Immature natural killer cell (primary cell): Measurements from ENCODE around the gene BOLL. TPM values are rescaled to one million over a fixed set of nuclear protein-coding genes. Genes with fewer than 3 reads are reported as not detected.
"Not testable (repeated sequence)": the region's sequence is repeated elsewhere in the genome, so short reads cannot be mapped to it uniquely, and the experiment has no call there.

Experiments
- DNase-seq, 3 donors: peaks; one replicate each; pipeline ENCODE4 v3.0.0; 2022; ENCODE audit warnings: mixed read lengths in 1 of 3
- H3K27ac Mint-ChIP-seq, 6 donors: one replicate each; pipeline ENCODE4 v1.8.0; 2020; ENCODE audit warnings: mixed read lengths in 6 of 6, mild to moderate bottlenecking in 5 of 6, inconsistent platforms in 4 of 6, moderate library complexity in 3 of 6
- H3K27me3 Mint-ChIP-seq, 3 donors: one replicate each; pipeline ENCODE4 v1.8.0; 2020 to 2021; ENCODE audit warnings: low read depth in 3 of 3, mild to moderate bottlenecking in 3 of 3, mixed read lengths in 3 of 3, moderate library complexity in 3 of 3, inconsistent platforms in 1 of 3
- H3K36me3 Mint-ChIP-seq, 3 donors: one replicate each; pipeline ENCODE4 v1.8.0; 2020; ENCODE audit warnings: mixed read lengths in 3 of 3, inconsistent platforms in 2 of 3, mild to moderate bottlenecking in 2 of 3
- H3K4me1 Mint-ChIP-seq, 2 donors: one replicate each; pipeline ENCODE4 v1.8.0; 2020; ENCODE audit warnings: inconsistent platforms in 2 of 2, mild to moderate bottlenecking in 2 of 2, mixed read lengths in 2 of 2, moderate library complexity in 1 of 2
- H3K4me3 Mint-ChIP-seq, 5 donors: one replicate each; pipeline ENCODE4 v1.8.0; 2020; ENCODE audit warnings: mild to moderate bottlenecking in 5 of 5, mixed read lengths in 5 of 5, inconsistent platforms in 3 of 5, moderate library complexity in 3 of 5
- H3K9me3 Mint-ChIP-seq, 6 donors: one replicate each; pipeline ENCODE4 v1.8.0; 2020; ENCODE audit warnings: mild to moderate bottlenecking in 6 of 6, mixed read lengths in 6 of 6, inconsistent platforms in 4 of 6, moderate library complexity in 3 of 6
- polyA plus RNA-seq, 3 donors: library from polyadenylated mRNA; unstranded; fragments of 300-500 nt; fragmentation: Illumina TruSeq; gene quantifications; one replicate each; pipeline ENCODE4 v1.2.3, GENCODE V29; 2021

Gene BOLL
- polyA plus RNA-seq, 3 donors from 2014 or later: 0.08 TPM; not detected in 2

DNA sequence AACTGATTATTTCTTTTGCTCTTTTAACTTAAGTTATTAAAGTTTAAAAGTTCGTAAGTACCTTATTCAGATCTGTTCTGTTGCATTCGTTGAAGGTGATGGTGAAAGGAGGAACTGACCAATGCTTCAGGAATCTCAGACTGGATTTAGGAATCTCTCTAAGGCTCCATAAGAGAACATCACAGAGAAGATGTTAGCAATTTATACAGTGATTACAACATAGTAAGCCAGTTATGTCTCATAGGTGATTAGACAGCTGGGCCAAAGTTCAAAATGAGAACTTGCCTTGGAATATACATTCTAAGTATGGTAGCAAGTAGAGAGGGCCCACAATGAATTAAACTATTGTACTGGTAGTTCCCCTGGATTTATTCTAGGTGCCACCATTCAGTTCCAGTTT is 76.8 kb downstream of the BOLL start:
- Mint-ChIP-seq H3K9me3 (no peaks in the 10 kb centered on the region), H3K4me3 (peak overlapping the region in 1 of 5 donors; percentile 65), H3K4me1 (peaks cover 41 to 59% of the 10 kb centered on the region in 2 donors), H3K27ac (no peak overlapping the region), H3K36me3 (peaks cover 0 to 4% (median 0%) of the 10 kb centered on the region in 3 donors), H3K27me3 (peaks cover 3 to 13% (median 10%) of the 10 kb centered on the region in 3 donors)
- no peak for DNase-seq

DNA sequence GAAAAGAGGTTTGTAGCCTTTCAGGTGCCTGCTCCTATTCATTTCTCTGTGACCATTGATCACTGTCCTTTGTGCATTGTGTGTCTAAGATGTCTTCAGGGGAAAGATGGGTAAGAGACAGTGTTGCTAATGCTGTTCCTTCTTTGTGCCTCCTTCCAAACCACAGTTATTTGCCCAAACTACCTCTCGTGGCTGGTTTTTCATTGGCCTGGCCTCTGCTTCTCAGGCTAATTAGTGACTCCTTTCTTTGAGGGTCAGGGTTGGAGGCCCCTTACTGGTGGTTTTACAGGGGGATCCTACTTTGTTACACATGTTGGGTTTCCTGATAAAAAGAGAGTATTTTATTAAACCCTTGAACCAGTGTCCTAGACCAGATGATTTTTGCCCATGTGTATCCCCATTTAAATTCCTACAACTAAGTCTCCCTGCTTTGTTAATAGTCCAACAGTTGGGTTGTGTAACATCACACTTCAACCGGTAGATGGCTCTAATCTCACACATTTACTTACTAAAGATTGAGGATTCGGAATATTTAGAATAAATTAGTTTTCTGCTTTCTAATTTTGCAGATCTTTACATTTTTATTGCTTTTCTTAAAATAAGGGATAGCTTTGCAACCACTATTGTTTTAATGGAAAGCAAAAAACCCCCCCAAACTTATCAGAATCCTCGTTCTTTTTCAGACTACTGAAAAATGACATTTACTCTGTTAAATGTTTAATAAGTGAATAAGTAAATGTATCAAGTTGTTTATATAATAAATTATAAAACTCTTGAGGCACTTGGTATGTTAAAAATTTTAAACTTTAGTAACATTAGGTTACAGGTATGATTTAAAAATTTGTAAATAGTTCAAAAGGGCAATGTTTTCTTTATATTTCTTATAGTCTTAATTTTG is 77.6 kb downstream of the BOLL start:
- Mint-ChIP-seq H3K4me3 (peak overlapping the region; percentile 39 to 87 (median 83)), H3K36me3 (peaks cover 0 to 7% (median 0%) of the 10 kb centered on the region in 3 donors), H3K9me3 (no peaks in the 10 kb centered on the region), H3K27me3 (peaks cover 3 to 13% (median 12%) of the 10 kb centered on the region in 3 donors), H3K4me1 (peaks cover 41 to 59% of the 10 kb centered on the region in 2 donors), H3K27ac (peak overlapping the region in 4 of 6 donors; percentile 17 to 69 (median 38))
- DNase-seq: peak; percentile 15 to 33 (median 18)

DNA sequence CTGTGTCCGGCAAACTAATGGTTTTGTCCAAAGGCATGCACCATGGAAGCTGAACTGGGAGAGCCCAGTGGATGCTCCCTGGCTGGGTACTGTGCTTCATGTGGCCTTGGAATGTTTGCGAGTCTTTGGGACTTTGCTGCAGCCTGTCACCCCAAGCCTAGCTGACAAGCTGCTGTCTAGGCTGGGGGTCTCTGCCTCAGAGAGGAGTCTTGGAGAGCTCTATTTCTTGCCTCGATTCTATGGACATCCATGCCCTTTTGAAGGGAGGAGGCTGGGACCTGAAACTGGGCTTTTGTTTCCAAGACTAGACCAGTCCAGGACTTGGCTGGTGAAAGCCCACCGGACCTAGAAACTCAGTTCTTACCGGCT is 78.3 kb downstream of the BOLL start:
- H3K36me3 Mint-ChIP-seq: peaks cover 0 to 2% (median 0%) of the 10 kb centered on the region in 3 donors
- no peaks in the 10 kb centered on the region for H3K9me3 Mint-ChIP-seq
- no peak for DNase-seq
- H3K4me3 Mint-ChIP-seq: peak overlapping the region; percentile 83 to 91 (median 87)
- H3K4me1 Mint-ChIP-seq: peaks cover 41 to 59% of the 10 kb centered on the region in 2 donors
- peaks cover 3 to 14% (median 12%) of the 10 kb centered on the region in 3 donors for H3K27me3 Mint-ChIP-seq
- H3K27ac Mint-ChIP-seq: peak overlapping the region in 1 of 6 donors; percentile 9

DNA sequence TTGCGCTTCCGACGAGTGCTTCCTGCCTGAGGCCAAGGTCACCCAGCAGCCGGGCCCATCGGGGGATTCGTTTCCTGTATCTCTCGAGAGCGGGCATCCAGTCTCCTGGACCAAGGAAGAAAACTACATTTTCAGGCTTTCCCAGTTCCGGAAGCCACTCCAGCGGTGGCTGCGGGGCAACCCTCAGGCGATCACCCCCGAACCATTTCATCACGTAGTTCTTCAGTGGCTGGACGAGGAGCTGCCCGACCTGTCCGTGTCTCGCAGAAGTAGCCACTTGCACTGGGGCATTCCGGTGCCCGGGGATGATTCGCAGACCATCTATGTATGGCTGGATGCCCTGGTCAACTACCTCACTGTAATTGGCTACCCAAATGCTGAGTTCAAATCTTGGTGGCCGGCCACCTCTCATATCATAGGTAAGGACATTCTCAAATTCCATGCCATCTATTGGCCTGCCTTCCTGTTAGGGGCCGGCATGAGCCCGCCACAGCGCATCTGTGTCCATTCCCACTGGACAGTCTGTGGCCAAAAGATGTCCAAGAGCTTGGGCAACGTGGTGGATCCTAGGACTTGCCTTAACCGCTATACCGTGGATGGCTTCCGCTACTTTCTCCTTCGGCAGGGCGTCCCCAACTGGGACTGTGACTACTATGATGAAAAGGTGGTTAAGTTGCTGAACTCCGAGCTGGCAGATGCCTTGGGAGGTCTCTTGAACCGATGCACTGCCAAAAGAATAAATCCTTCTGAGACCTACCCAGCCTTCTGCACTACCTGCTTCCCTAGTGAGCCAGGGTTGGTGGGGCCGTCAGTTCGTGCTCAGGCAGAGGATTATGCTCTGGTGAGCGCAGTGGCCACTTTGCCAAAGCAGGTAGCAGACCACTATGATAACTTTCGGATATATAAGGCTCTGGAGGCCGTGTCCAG is 78.9 kb downstream of the BOLL start:
- Mint-ChIP-seq H3K36me3 (peaks cover 0 to 2% (median 0%) of the 10 kb centered on the region in 3 donors), H3K27ac (peak overlapping the region; percentile 84 to 94 (median 88)), H3K9me3 (no peaks in the 10 kb centered on the region), H3K4me3 (peak overlapping the region; percentile 83 to 91 (median 87)), H3K27me3 (peaks cover 3 to 17% (median 12%) of the 10 kb centered on the region in 3 donors), H3K4me1 (peaks cover 41 to 59% of the 10 kb centered on the region in 2 donors)
- no peak for DNase-seq

DNA sequence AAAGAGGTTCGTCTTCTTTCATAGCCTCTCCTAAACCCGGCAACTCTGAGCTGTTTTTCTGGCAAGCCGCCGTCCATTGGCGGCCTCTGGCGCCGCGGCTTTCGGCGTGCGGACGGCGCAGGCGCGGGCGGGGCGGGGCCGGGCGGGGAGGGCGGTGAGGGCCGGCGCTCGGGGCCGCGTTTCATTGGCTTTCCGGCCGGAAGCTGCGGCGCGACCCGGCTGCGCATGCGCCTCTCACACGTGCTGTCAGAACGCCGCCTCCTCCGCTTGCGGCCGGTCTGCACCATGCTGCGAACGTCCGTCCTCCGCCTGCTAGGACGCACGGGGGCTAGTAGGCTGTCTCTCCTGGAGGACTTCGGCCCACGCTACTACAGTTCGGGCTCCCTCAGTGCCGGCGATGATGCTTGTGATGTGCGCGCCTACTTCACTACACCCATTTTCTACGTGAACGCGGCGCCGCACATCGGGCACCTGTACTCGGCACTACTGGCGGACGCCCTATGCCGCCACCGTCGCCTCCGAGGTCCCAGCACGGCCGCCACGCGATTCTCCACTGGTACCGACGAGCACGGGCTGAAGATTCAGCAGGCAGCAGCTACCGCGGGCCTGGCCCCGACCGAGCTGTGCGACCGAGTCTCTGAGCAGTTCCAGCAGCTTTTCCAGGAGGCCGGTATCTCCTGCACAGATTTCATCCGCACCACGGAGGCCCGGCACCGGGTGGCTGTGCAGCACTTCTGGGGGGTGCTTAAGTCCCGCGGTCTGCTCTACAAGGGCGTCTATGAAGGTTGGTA is 79.8 kb downstream of the BOLL start, which contains the start of gene MARS2:
Gene MARS2, plus strand, starts transcription at position 249 of the 791 bp plus-strand sequence. Its CDS starts 37 bp downstream, at position 286.
- no peaks in the 10 kb centered on the region for H3K9me3 Mint-ChIP-seq
- H3K36me3 Mint-ChIP-seq: peaks cover 0 to 2% (median 0%) of the 10 kb centered on the region in 3 donors
- peak within 1 kb of the TSS; percentile 89 to 99 (median 92) for H3K27ac Mint-ChIP-seq
- peaks cover 3 to 17% (median 14%) of the 10 kb centered on the region in 3 donors for H3K27me3 Mint-ChIP-seq
- peak; percentile 90 to 94 (median 94) for DNase-seq
- peak within 1 kb of the TSS; percentile 83 to 91 (median 87) for H3K4me3 Mint-ChIP-seq
- H3K4me1 Mint-ChIP-seq: peaks cover 39 to 58% of the 10 kb centered on the region in 2 donors

DNA sequence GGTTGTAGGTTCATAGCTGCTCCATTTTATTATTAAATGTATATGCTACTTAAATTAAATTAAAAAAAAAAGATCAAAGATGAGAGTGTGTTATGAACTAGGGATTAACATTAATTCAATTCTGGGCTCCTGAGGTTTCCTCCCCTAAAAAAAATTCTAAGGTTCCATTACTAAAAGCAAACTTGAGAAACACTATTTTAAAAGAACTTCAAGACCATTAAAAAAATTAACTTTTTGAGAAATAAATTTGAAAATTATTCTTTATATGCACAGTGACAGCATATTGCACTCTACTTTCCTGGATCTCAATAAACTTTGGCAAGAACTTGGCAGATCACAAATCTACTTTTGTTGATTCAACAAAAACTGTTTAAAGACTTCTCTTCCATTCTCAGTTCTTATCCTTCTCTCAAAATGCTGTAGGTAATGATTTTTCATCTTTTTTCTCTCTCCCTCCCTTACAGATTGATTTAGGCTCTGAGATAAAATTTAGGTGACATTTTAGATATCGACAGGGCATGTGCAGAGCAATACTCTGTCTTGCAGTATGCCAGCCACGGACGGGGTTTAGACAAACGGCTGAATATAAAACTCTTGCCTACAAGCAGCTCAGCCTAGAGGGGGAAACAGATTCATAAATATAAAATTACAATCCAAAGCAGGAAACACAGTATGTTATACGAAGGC is 80.5 kb downstream of the BOLL start:
- H3K9me3 Mint-ChIP-seq: no peaks in the 10 kb centered on the region
- peaks cover 3 to 17% (median 14%) of the 10 kb centered on the region in 3 donors for H3K27me3 Mint-ChIP-seq
- peak overlapping the region; percentile 83 to 91 (median 87) for H3K4me3 Mint-ChIP-seq
- H3K27ac Mint-ChIP-seq: peak overlapping the region; percentile 89 to 99 (median 92)
- no peak for DNase-seq
- peaks cover 39 to 50% of the 10 kb centered on the region in 2 donors for H3K4me1 Mint-ChIP-seq
- H3K36me3 Mint-ChIP-seq: peaks cover 0 to 2% (median 0%) of the 10 kb centered on the region in 3 donors

DNA sequence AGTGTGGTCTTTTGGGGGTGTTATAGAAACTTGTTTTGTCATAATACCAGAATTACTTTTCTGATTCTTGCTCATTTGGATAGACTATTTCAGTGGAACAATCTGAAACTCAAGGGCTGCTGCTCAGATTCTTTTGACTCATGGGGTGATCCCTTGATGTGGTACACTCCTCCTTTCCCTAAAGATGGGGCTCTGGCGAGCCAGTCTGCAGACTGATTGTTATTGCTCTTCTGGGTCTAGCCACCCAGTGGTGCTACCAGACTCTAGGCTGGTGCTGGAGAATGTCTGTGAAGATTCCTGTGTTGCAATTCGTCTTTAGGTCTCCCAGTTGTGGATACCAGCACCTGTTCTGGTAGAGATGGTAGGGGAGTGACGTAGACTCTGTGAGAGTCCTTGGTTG is 84.2 kb downstream of the BOLL start:
- Mint-ChIP-seq H3K27me3 (peaks cover 3 to 15% (median 15%) of the 10 kb centered on the region in 3 donors), H3K4me3 (no peak overlapping the region), H3K4me1 (peaks cover 10 to 14% of the 10 kb centered on the region in 2 donors), H3K9me3 (no peaks in the 10 kb centered on the region), H3K27ac (no peak overlapping the region), H3K36me3 (peaks cover 0 to 3% (median 2%) of the 10 kb centered on the region in 3 donors)
- no peak for DNase-seq

DNA sequence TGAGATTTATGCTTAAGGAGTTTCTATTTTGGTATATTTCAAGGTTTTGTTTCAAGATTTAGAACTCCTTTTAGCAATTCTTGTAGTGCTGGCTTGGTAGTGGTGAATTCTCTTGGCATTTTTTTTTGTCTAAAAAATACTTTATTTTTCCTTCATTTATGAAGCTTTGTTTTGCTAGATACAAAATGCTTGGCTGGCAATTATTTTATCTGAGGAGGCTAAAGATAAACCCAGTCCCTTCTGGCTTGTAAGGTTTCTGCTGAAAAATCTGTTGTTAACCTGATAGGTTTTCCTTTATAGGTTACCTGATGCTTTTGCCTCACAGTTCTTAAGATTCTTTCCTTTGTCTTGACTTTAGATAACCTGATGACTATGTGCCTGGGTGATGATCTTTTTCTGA is 85.4 kb downstream of the BOLL start:
- not testable (repeated sequence) for H3K4me3 Mint-ChIP-seq, H3K4me1 Mint-ChIP-seq, DNase-seq, H3K36me3 Mint-ChIP-seq, H3K27ac Mint-ChIP-seq, H3K9me3 Mint-ChIP-seq, H3K27me3 Mint-ChIP-seq

DNA sequence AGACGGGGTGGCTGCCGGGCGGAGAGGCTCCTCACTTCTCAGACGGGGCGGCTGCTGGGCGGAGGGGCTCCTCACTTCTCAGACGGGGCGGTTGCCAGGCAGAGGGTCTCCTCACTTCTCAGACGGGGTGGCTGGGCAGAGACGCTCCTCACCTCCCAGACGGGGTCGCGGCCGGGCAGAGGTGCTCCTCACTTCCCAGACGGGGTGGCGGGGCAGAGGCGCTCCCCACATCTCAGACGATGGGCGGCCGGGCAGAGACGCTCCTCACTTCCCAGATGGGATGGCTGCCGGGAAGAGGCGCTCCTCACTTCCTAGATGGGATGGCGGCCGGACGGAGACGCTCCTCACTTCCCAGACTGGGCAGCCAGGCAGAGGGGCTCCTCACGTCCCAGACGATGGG is 88.5 kb downstream of the BOLL start:
- DNase-seq, H3K9me3 Mint-ChIP-seq, H3K4me3 Mint-ChIP-seq, H3K27me3 Mint-ChIP-seq, H3K27ac Mint-ChIP-seq, H3K36me3 Mint-ChIP-seq, H3K4me1 Mint-ChIP-seq: not testable (repeated sequence)

DNA sequence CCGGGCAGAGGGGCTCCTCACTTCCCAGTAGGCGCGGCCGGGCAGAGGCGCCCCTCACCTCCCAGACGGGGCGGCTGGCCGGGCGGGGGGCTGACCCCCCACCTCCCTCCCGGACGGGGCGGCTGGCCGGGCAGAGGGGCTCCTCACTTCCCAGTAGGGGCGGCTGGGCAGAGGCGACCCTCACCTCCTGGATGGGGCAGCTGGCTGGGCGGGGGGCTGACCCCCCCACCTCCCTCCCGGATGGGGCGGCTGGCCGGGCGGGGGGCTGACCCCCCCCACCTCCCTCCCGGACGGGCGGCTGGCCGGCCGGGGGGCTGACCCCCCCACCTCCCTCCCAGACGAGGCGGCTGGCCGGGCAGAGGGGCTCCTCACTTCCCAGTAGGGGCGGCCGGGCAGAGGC is 89.1 kb downstream of the BOLL start:
- not testable (repeated sequence) for H3K27ac Mint-ChIP-seq, H3K9me3 Mint-ChIP-seq, H3K27me3 Mint-ChIP-seq, H3K36me3 Mint-ChIP-seq, H3K4me1 Mint-ChIP-seq, H3K4me3 Mint-ChIP-seq, DNase-seq

DNA sequence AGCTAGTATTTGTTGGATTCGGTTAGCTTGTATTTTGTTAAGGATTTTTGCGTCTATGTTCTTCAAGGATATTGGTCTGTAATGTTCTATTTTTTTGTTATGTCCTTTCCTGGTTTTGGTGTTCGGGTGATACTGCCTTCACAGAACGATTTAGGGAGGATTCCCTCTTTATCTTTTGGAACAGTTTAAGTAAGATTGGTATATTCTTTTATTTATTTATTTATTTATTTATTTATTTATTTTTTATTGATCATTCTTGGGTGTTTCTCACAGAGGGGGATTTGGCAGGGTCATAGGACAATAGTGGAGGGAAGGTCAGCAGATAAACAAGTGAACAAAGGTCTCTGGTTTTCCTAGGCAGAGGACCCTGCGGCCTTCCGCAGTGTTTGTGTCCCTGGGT is 89.9 kb downstream of the BOLL start:
- DNase-seq, H3K36me3 Mint-ChIP-seq, H3K9me3 Mint-ChIP-seq, H3K4me3 Mint-ChIP-seq, H3K27me3 Mint-ChIP-seq, H3K4me1 Mint-ChIP-seq, H3K27ac Mint-ChIP-seq: not testable (repeated sequence)

DNA sequence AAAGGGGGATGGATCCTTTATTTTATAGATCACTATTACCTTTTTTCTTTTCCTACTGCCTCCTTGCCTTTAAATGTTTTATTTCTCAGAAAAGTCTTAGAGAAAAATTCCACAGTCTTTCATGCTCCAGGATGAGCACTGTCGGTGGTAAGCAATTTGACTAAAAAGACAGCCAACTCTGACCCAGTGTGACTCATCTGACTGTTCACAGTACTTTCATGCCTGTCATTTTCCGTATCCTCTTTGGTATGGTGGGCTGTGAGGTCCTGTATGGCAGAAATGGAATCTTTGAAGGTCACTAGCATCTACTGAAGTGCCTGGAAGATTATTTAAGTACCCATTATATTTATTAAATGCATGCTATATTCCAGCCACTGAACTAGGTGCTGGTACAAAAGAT is 107.6 kb downstream of the BOLL start:
- no peak overlapping the region for H3K27ac Mint-ChIP-seq
- no peaks in the 10 kb centered on the region for H3K4me1 Mint-ChIP-seq
- peaks cover 2 to 12% (median 8%) of the 10 kb centered on the region in 3 donors for H3K27me3 Mint-ChIP-seq
- no peaks in the 10 kb centered on the region for H3K36me3 Mint-ChIP-seq
- DNase-seq: no peak
- H3K4me3 Mint-ChIP-seq: no peak overlapping the region
- H3K9me3 Mint-ChIP-seq: no peaks in the 10 kb centered on the region
